ENCODE measurements around the gene CNTLN. TPM values are rescaled to one million over a fixed set of nuclear protein-coding genes. Genes with fewer than 3 reads are reported as not detected.

The CNTLN gene
- total RNA-seq, 1 experiment from 2014 or later: 6.7 TPM

GRCh38 chr9:17367035-17367434 is 232.2 kb downstream of the CNTLN start:
- TF ChIP-seq CTCF (IDR thresholded peaks at IDR 0.05; ENCODE audit: unreplicated experiment): no peak
- H3K27ac Mint-ChIP-seq (ENCODE audit: low read depth, unreplicated experiment): no peak overlapping the region
- BruUV-seq (replicated peaks): no TSS peak
- no peaks in the 10 kb centered on the region for H3K4me1 Mint-ChIP-seq (ENCODE audit: insufficient read depth, unreplicated experiment)
- no peaks in the 10 kb centered on the region for H3K27me3 Mint-ChIP-seq (ENCODE audit: insufficient read depth, unreplicated experiment)
- H3K36me3 Mint-ChIP-seq (ENCODE audit: insufficient read depth, unreplicated experiment): no peaks in the 10 kb centered on the region
- no peaks in the 10 kb centered on the region for H3K9me3 Mint-ChIP-seq (ENCODE audit: unreplicated experiment)
- ChIA-PET CTCF (interaction anchor here (0.5 to 1.4 kb wide), 3 partner anchors 15 to 148 kb away, joined by 3 read pairs; no protein-coding TSS in a partner anchor), POLR2A (no interaction called here)
- no peak for DNase-seq (ENCODE audit: unreplicated experiment)
- H3K4me3 Mint-ChIP-seq (ENCODE audit: unreplicated experiment): no peak overlapping the region
- intact Hi-C loops (cut with micrococcal nuclease): no loop called here

GRCh38 chr9:17380126-17380861 is 245.5 kb downstream of the CNTLN start:
- Mint-ChIP-seq H3K36me3 (ENCODE audit: insufficient read depth, unreplicated experiment) (peaks cover 4% of the 10 kb centered on the region), H3K9me3 (ENCODE audit: unreplicated experiment) (no peaks in the 10 kb centered on the region), H3K27me3 (ENCODE audit: insufficient read depth, unreplicated experiment) (no peaks in the 10 kb centered on the region), H3K27ac (ENCODE audit: low read depth, unreplicated experiment) (no peak overlapping the region), H3K4me3 (ENCODE audit: unreplicated experiment) (no peak overlapping the region), H3K4me1 (ENCODE audit: insufficient read depth, unreplicated experiment) (no peaks in the 10 kb centered on the region)
- peak; percentile 39 for DNase-seq (ENCODE audit: unreplicated experiment)
- intact Hi-C loops (cut with micrococcal nuclease): no loop called here
- no peak for TF ChIP-seq CTCF (IDR thresholded peaks at IDR 0.05; ENCODE audit: unreplicated experiment)
- ChIA-PET CTCF (interaction anchor here (0.9 kb wide), 1 partner anchor 263 kb away, joined by 3 read pairs; no protein-coding TSS in a partner anchor), POLR2A (interaction anchor here (0.6 kb wide), 1 partner anchor 105 kb away, joined by 3 read pairs; no protein-coding TSS in a partner anchor)
- no TSS peak for BruUV-seq (replicated peaks)

GRCh38 chr9:17387565-17387964 is 252.7 kb downstream of the CNTLN start:
- no TSS peak for BruUV-seq (replicated peaks)
- intact Hi-C loops (cut with micrococcal nuclease): no loop called here
- no peak for DNase-seq (ENCODE audit: unreplicated experiment)
- TF ChIP-seq CTCF (IDR thresholded peaks at IDR 0.05; ENCODE audit: unreplicated experiment): no peak
- H3K27me3 Mint-ChIP-seq (ENCODE audit: insufficient read depth, unreplicated experiment): no peaks in the 10 kb centered on the region
- no peak overlapping the region for H3K27ac Mint-ChIP-seq (ENCODE audit: low read depth, unreplicated experiment)
- POLR2A ChIA-PET: no interaction called here
- H3K4me3 Mint-ChIP-seq (ENCODE audit: unreplicated experiment): no peak overlapping the region
- H3K9me3 Mint-ChIP-seq (ENCODE audit: unreplicated experiment): no peaks in the 10 kb centered on the region
- CTCF ChIA-PET: interaction anchor here (0.7 to 1.2 kb wide), 3 partner anchors 15 to 1550 kb away, joined by 3 to 4 read pairs (median 3); no protein-coding TSS in a partner anchor
- peaks cover 6% of the 10 kb centered on the region for H3K36me3 Mint-ChIP-seq (ENCODE audit: insufficient read depth, unreplicated experiment)
- no peaks in the 10 kb centered on the region for H3K4me1 Mint-ChIP-seq (ENCODE audit: insufficient read depth, unreplicated experiment)

GRCh38 chr9:17389026-17389425 is 254.2 kb downstream of the CNTLN start:
- H3K27ac Mint-ChIP-seq (ENCODE audit: low read depth, unreplicated experiment): no peak overlapping the region
- BruUV-seq (replicated peaks): no TSS peak
- no peaks in the 10 kb centered on the region for H3K27me3 Mint-ChIP-seq (ENCODE audit: insufficient read depth, unreplicated experiment)
- intact Hi-C loops (cut with micrococcal nuclease): no loop called here
- CTCF ChIA-PET: no interaction called here
- no peaks in the 10 kb centered on the region for H3K4me1 Mint-ChIP-seq (ENCODE audit: insufficient read depth, unreplicated experiment)
- no peak overlapping the region for H3K4me3 Mint-ChIP-seq (ENCODE audit: unreplicated experiment)
- POLR2A ChIA-PET: interaction anchor here (1.0 kb wide), 1 partner anchor 9 kb away, joined by 5 read pairs; no protein-coding TSS in a partner anchor
- no peak for DNase-seq (ENCODE audit: unreplicated experiment)
- no peaks in the 10 kb centered on the region for H3K9me3 Mint-ChIP-seq (ENCODE audit: unreplicated experiment)
- H3K36me3 Mint-ChIP-seq (ENCODE audit: insufficient read depth, unreplicated experiment): peaks cover 6% of the 10 kb centered on the region
- no peak for TF ChIP-seq CTCF (IDR thresholded peaks at IDR 0.05; ENCODE audit: unreplicated experiment)
